HepG2 (cell line): ENCODE data around the gene HIGD1C.

Experiments used
- DNMT1 ChIP-seq: sonication (generic); formaldehyde crosslinking; IDR thresholded peaks from 2 replicates; pipeline ENCODE4 v1.5.1; 2020; ENCODE audit warnings: mild to moderate bottlenecking, missing genetic modification reagents
- ELF1 ChIP-seq: sonication (generic); formaldehyde crosslinking; IDR thresholded peaks from 2 replicates; pipeline ENCODE4 v1.4.0; 2020; ENCODE audit warnings: missing genetic modification reagents
- EP300 ChIP-seq, 3 experiments: sonication (generic) in 1 of 3; formaldehyde crosslinking in 1 of 3; IDR thresholded peaks; 2 replicates each; pipeline versions ENCODE4 v1.5.1 to v1.6.1; 2011 to 2020; ENCODE audit warnings: low read depth in 2 of 3, low read length in 2 of 3, borderline replicate concordance in 1 of 3, improper control_type of control experiment in 1 of 3, mild to moderate bottlenecking in 1 of 3, missing genetic modification reagents in 1 of 3, moderate library complexity in 1 of 3
- HOXA7 ChIP-seq: sonication (generic); formaldehyde crosslinking; IDR thresholded peaks from 2 replicates; pipeline ENCODE4 v1.8.1; 2022; ENCODE audit warnings: mild to moderate bottlenecking, missing genetic modification reagents, moderate library complexity
- MXI1 ChIP-seq: IDR thresholded peaks from 3 replicates; pipeline ENCODE4 v1.6.1; 2012; ENCODE audit warnings: low read depth, low read length, inconsistent platforms, borderline replicate concordance
- NFYC ChIP-seq: IDR thresholded peaks from 2 replicates; pipeline ENCODE4 v1.6.1; 2016; ENCODE audit warnings: missing genetic modification reagents, missing compliant biosample characterization
- POLR2A ChIP-seq, 2 experiments: IDR thresholded peaks; 2 replicates each; pipeline ENCODE4 v1.6.1; 2011; ENCODE audit warnings: low read depth in 2 of 2, low read length in 2 of 2, mild to moderate bottlenecking in 1 of 2, moderate library complexity in 1 of 2; ENCODE audit not compliant: insufficient read depth in 1 of 2
- SALL2 ChIP-seq: sonication (generic); formaldehyde crosslinking; IDR thresholded peaks from 2 replicates; pipeline ENCODE4 v1.8.1; 2023; ENCODE audit warnings: mild to moderate bottlenecking, missing genetic modification reagents, inconsistent platforms
- SMC3 ChIP-seq: IDR thresholded peaks from 2 replicates; pipeline ENCODE4 v1.6.1; 2011; ENCODE audit warnings: low read length, improper control_type of control experiment
- TF ChIP-seq, protein P1 (sequence below): sonication (generic); formaldehyde crosslinking; IDR thresholded peaks from 2 replicates; pipeline ENCODE4 v1.4.0; 2020; ENCODE audit warnings: missing genetic modification reagents, mild to moderate bottlenecking, borderline replicate concordance
- TF ChIP-seq, protein P2 (sequence below): sonication (generic); formaldehyde crosslinking; IDR thresholded peaks from 2 replicates; pipeline ENCODE4 v1.4.0; 2020; ENCODE audit warnings: mild to moderate bottlenecking, missing genetic modification reagents
- TF ChIP-seq, protein P3 (sequence below): sonication (generic); formaldehyde crosslinking; IDR thresholded peaks from 2 replicates; pipeline ENCODE4 v1.5.0; 2020; ENCODE audit warnings: mild to moderate bottlenecking, missing genetic modification reagents, moderate library complexity
- TF ChIP-seq, protein P4 (sequence below): sonication (generic); formaldehyde crosslinking; conservative IDR thresholded peaks from 2 replicates; pipeline ENCODE4 v1.4.0; 2020; ENCODE audit warnings: missing genetic modification reagents
- TF ChIP-seq, protein P5 (sequence below): sonication (generic); formaldehyde crosslinking; IDR thresholded peaks from 2 replicates; pipeline ENCODE4 v1.4.0; 2020; ENCODE audit warnings: missing genetic modification reagents; ENCODE audit errors: not compliant biosample characterization

DNA sequence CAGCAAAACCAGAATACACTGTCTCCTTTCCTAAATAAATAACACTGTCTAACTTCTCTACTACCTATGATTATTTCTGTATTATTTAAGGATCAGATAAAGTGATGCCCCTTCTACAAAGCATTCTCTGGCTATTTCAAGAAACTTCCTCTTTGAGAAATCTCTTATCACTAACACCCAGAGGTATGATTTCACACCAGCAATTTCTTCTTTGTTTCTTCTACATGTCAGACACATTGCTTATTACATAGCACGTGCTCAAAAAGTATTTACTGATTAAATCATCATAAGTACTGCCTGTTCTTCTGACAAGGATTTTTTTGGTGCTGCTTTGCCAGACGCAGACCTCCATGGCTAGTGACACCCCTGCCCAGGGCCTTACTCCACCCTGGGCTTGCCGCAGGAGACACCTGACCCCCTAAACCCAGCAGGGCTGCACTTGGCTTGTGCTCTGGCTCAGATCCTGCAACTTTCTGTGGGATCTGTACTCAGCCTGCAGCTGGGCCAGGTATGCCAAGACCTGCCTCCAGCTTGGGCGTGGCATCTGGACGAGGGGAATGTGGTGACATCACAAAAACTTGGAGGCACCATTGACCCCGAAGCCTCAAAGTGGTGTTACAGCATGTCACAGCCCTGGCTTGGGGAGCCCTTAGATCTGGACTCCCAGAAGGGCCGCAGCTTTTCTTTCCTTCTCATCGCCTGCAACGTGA is 15.4 kb upstream of the HIGD1C start:
- no peak for TF ChIP-seq DNMT1
- no peak for TF ChIP-seq ELF1 (CRISPR knock-in tag)
- TF ChIP-seq, protein P1, sequence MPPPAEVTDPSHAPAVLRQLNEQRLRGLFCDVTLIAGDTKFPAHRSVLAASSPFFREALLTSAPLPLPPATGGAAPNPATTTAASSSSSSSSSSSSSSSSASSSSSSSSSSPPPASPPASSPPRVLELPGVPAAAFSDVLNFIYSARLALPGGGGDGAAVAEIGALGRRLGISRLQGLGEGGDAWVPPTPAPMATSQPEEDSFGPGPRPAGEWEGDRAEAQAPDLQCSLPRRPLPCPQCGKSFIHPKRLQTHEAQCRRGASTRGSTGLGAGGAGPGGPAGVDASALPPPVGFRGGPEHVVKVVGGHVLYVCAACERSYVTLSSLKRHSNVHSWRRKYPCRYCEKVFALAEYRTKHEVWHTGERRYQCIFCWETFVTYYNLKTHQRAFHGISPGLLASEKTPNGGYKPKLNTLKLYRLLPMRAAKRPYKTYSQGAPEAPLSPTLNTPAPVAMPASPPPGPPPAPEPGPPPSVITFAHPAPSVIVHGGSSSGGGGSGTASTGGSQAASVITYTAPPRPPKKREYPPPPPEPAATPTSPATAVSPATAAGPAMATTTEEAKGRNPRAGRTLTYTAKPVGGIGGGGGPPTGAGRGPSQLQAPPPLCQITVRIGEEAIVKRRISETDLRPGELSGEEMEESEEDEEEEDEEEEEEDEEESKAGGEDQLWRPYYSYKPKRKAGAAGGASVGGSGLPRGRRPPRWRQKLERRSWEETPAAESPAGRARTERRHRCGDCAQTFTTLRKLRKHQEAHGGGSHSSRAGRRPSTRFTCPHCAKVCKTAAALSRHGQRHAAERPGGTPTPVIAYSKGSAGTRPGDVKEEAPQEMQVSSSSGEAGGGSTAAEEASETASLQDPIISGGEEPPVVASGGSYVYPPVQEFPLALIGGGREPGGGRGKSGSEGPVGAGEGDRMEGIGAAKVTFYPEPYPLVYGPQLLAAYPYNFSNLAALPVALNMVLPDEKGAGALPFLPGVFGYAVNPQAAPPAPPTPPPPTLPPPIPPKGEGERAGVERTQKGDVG (CRISPR knock-in tag): no peak
- TF ChIP-seq EP300 (IDR thresholded peaks at IDR 0.05; ENCODE audit: low read depth in 2 of 2, low read length in 2 of 2): no peak
- no peak for TF ChIP-seq EP300 (CRISPR knock-in tag; IDR thresholded peaks at IDR 0.05; ENCODE audit: borderline replicate concordance)
- TF ChIP-seq, protein P2, sequence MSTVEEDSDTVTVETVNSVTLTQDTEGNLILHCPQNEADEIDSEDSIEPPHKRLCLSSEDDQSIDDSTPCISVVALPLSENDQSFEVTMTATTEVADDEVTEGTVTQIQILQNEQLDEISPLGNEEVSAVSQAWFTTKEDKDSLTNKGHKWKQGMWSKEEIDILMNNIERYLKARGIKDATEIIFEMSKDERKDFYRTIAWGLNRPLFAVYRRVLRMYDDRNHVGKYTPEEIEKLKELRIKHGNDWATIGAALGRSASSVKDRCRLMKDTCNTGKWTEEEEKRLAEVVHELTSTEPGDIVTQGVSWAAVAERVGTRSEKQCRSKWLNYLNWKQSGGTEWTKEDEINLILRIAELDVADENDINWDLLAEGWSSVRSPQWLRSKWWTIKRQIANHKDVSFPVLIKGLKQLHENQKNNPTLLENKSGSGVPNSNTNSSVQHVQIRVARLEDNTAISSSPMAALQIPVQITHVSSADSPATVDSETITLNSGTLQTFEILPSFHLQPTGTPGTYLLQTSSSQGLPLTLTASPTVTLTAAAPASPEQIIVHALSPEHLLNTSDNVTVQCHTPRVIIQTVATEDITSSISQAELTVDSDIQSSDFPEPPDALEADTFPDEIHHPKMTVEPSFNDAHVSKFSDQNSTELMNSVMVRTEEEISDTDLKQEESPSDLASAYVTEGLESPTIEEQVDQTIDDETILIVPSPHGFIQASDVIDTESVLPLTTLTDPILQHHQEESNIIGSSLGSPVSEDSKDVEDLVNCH (CRISPR knock-in tag): no peak
- no peak for TF ChIP-seq SALL2 (CRISPR knock-in tag)
- no peak for TF ChIP-seq SMC3
- TF ChIP-seq HOXA7 (CRISPR knock-in tag): no peak
- TF ChIP-seq NFYC (CRISPR knock-in tag): no peak
- TF ChIP-seq, protein P3, sequence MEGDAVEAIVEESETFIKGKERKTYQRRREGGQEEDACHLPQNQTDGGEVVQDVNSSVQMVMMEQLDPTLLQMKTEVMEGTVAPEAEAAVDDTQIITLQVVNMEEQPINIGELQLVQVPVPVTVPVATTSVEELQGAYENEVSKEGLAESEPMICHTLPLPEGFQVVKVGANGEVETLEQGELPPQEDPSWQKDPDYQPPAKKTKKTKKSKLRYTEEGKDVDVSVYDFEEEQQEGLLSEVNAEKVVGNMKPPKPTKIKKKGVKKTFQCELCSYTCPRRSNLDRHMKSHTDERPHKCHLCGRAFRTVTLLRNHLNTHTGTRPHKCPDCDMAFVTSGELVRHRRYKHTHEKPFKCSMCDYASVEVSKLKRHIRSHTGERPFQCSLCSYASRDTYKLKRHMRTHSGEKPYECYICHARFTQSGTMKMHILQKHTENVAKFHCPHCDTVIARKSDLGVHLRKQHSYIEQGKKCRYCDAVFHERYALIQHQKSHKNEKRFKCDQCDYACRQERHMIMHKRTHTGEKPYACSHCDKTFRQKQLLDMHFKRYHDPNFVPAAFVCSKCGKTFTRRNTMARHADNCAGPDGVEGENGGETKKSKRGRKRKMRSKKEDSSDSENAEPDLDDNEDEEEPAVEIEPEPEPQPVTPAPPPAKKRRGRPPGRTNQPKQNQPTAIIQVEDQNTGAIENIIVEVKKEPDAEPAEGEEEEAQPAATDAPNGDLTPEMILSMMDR (CRISPR knock-in tag): no peak
- no peak for TF ChIP-seq POLR2A (IDR thresholded peaks at IDR 0.05; ENCODE audit: insufficient read depth in 1 of 2, low read depth in 2 of 2, low read length in 2 of 2)
- no peak for TF ChIP-seq MXI1
- TF ChIP-seq, protein P4, sequence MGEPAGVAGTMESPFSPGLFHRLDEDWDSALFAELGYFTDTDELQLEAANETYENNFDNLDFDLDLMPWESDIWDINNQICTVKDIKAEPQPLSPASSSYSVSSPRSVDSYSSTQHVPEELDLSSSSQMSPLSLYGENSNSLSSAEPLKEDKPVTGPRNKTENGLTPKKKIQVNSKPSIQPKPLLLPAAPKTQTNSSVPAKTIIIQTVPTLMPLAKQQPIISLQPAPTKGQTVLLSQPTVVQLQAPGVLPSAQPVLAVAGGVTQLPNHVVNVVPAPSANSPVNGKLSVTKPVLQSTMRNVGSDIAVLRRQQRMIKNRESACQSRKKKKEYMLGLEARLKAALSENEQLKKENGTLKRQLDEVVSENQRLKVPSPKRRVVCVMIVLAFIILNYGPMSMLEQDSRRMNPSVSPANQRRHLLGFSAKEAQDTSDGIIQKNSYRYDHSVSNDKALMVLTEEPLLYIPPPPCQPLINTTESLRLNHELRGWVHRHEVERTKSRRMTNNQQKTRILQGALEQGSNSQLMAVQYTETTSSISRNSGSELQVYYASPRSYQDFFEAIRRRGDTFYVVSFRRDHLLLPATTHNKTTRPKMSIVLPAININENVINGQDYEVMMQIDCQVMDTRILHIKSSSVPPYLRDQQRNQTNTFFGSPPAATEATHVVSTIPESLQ (CRISPR knock-in tag): no peak
- TF ChIP-seq, protein P5, sequence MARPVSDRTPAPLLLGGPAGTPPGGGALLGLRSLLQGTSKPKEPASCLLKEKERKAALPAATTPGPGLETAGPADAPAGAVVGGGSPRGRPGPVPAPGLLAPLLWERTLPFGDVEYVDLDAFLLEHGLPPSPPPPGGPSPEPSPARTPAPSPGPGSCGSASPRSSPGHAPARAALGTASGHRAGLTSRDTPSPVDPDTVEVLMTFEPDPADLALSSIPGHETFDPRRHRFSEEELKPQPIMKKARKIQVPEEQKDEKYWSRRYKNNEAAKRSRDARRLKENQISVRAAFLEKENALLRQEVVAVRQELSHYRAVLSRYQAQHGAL (CRISPR knock-in tag): no peak
